ENCODE results near the gene PDIA3.
"Not testable (repeated sequence)": the region's sequence is repeated elsewhere in the genome, so short reads cannot be mapped to it uniquely, and the experiment has no call there.

The PDIA3 gene
- 269 to 300 (median 282) reads per million in 3 donors for total RNA-seq

GRCh38 chr15:43746245-43746902, at the start of gene PDIA3:
Gene PDIA3, plus strand, starts transcription at chr15:43746438. Its CDS starts 102 bp downstream, at chr15:43746540.
- not testable (repeated sequence) for H3K9me3 ChIP-seq (ENCODE audit: control insufficient read depth, low read length); H3K27me3 ChIP-seq (replicated peaks; ENCODE audit: control insufficient read depth, insufficient read depth, low read length, poor library complexity, severe bottlenecking); H3K36me3 ChIP-seq (ENCODE audit: control insufficient read depth, insufficient read depth, low read length)
- H3K27ac ChIP-seq (ENCODE audit: insufficient read depth, low read length, poor library complexity, severe bottlenecking) = peak within 1 kb of the TSS; percentile 92
- peak within 1 kb of the TSS; percentile 71 for H3K4me3 ChIP-seq (ENCODE audit: insufficient read depth, low read depth, low read length, poor library complexity, severe bottlenecking)
- peaks cover 18% of the 10 kb centered on the region for H3K4me1 ChIP-seq (ENCODE audit: control insufficient read depth, insufficient read depth, low read length, poor library complexity, severe bottlenecking)
- DNase-seq = peak; percentile 77 to 81 (median 77)

- no peaks in the 10 kb centered on the region for H3K36me3 ChIP-seq (ENCODE audit: control insufficient read depth, insufficient read depth, low read length)
- H3K27me3 ChIP-seq (replicated peaks; ENCODE audit: control insufficient read depth, insufficient read depth, low read length, poor library complexity, severe bottlenecking) = no peaks in the 10 kb centered on the region
- H3K4me1 ChIP-seq (ENCODE audit: control insufficient read depth, insufficient read depth, low read length, poor library complexity, severe bottlenecking) = no peaks in the 10 kb centered on the region
- H3K4me3 ChIP-seq (ENCODE audit: insufficient read depth, low read depth, low read length, poor library complexity, severe bottlenecking) = no peak overlapping the region
- no peaks in the 10 kb centered on the region for H3K9me3 ChIP-seq (ENCODE audit: control insufficient read depth, low read length)
- no peak overlapping the region for H3K27ac ChIP-seq (ENCODE audit: insufficient read depth, low read length, poor library complexity, severe bottlenecking)
- DNase-seq = no peak
Measured at GRCh38 chr15:43702174-43702573, 44.1 kb upstream of the PDIA3 start.

- no peaks in the 10 kb centered on the region for H3K9me3 ChIP-seq (ENCODE audit: control insufficient read depth, low read length)
- H3K27me3 ChIP-seq (replicated peaks; ENCODE audit: control insufficient read depth, insufficient read depth, low read length, poor library complexity, severe bottlenecking) = no peaks in the 10 kb centered on the region
- no peaks in the 10 kb centered on the region for H3K36me3 ChIP-seq (ENCODE audit: control insufficient read depth, insufficient read depth, low read length)
- DNase-seq = no peak
- no peaks in the 10 kb centered on the region for H3K4me1 ChIP-seq (ENCODE audit: control insufficient read depth, insufficient read depth, low read length, poor library complexity, severe bottlenecking)
- H3K4me3 ChIP-seq (ENCODE audit: insufficient read depth, low read depth, low read length, poor library complexity, severe bottlenecking) = no peak overlapping the region
- no peak overlapping the region for H3K27ac ChIP-seq (ENCODE audit: insufficient read depth, low read length, poor library complexity, severe bottlenecking)
Measured at GRCh38 chr15:43702701-43703424, 43.4 kb upstream of the PDIA3 start.

DNA sequence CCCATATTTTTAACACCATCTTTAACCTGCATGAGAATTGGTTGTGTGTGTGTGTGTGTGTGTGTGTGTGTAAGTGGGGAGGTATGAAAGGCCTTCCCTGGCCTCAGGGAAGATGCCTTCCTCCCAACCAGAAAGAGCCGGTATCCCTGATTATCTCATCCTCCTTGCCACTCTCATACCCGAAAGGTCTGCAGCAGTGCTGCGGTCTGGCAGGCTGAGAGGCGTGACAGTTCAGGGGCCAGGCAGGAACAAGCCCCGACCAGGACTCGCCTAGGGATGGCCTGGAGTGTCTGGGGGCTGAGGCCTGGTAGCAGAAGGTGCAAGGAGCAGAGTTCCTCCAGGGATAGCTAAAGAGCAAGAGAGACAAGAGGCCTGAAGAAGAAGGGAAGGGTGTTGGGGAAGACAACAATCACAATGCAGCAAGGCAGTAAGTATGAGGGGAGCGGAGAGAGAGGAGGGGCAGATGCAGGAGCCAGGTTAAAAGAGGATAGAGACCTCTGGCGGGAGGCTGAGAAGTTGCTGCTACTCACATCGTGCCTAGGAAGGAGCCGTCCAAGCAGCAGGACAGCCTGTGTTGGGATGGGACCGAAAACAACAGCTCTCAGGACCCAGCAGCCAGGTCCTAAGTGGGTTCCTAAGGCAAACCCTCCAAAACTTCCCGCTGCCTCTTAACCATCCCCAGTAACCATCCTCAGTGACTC, 35.7 kb upstream of the PDIA3 start:
- not testable (repeated sequence) for H3K27ac ChIP-seq (ENCODE audit: insufficient read depth, low read length, poor library complexity, severe bottlenecking); H3K4me1 ChIP-seq (ENCODE audit: control insufficient read depth, insufficient read depth, low read length, poor library complexity, severe bottlenecking); DNase-seq; H3K36me3 ChIP-seq (ENCODE audit: control insufficient read depth, insufficient read depth, low read length); H3K27me3 ChIP-seq (replicated peaks; ENCODE audit: control insufficient read depth, insufficient read depth, low read length, poor library complexity, severe bottlenecking); H3K9me3 ChIP-seq (ENCODE audit: control insufficient read depth, low read length); H3K4me3 ChIP-seq (ENCODE audit: insufficient read depth, low read depth, low read length, poor library complexity, severe bottlenecking)

DNA sequence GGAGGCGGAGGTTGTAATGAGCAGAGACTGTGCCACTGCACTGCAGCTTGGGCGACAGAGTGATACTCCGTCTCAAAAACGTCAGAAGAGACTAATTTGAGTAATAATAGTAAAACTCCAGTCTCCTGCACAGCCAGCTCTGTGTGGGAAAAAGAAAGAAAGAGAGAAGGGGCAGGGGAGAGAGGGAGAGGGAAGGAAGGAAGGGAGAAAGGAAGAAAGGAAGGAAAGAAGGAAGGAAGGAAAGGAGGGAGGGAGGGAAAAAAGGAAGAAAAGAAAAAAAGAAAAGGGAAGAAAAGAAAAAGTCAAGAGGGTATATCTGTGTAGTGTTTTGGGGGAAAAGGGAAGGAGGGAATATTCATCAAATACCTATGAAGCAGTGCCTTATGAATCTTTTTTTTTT, 23.1 kb upstream of the PDIA3 start:
- no peaks in the 10 kb centered on the region for H3K4me1 ChIP-seq (ENCODE audit: control insufficient read depth, insufficient read depth, low read length, poor library complexity, severe bottlenecking)
- no peak overlapping the region for H3K4me3 ChIP-seq (ENCODE audit: insufficient read depth, low read depth, low read length, poor library complexity, severe bottlenecking)
- no peak for DNase-seq
- no peaks in the 10 kb centered on the region for H3K36me3 ChIP-seq (ENCODE audit: control insufficient read depth, insufficient read depth, low read length)
- no peaks in the 10 kb centered on the region for H3K9me3 ChIP-seq (ENCODE audit: control insufficient read depth, low read length)
- no peak overlapping the region for H3K27ac ChIP-seq (ENCODE audit: insufficient read depth, low read length, poor library complexity, severe bottlenecking)
- no peaks in the 10 kb centered on the region for H3K27me3 ChIP-seq (replicated peaks; ENCODE audit: control insufficient read depth, insufficient read depth, low read length, poor library complexity, severe bottlenecking)

GRCh38 chr15:43726306-43726705, 19.9 kb upstream of the PDIA3 start:
- not testable (repeated sequence) for H3K36me3 ChIP-seq (ENCODE audit: control insufficient read depth, insufficient read depth, low read length); DNase-seq; H3K27ac ChIP-seq (ENCODE audit: insufficient read depth, low read length, poor library complexity, severe bottlenecking)

GRCh38 chr15:43728053-43728725, 18.0 kb upstream of the PDIA3 start:
- H3K27me3 ChIP-seq (replicated peaks; ENCODE audit: control insufficient read depth, insufficient read depth, low read length, poor library complexity, severe bottlenecking); DNase-seq; H3K4me1 ChIP-seq (ENCODE audit: control insufficient read depth, insufficient read depth, low read length, poor library complexity, severe bottlenecking); H3K9me3 ChIP-seq (ENCODE audit: control insufficient read depth, low read length); H3K4me3 ChIP-seq (ENCODE audit: insufficient read depth, low read depth, low read length, poor library complexity, severe bottlenecking); H3K36me3 ChIP-seq (ENCODE audit: control insufficient read depth, insufficient read depth, low read length); H3K27ac ChIP-seq (ENCODE audit: insufficient read depth, low read length, poor library complexity, severe bottlenecking): not testable (repeated sequence)

More at GRCh38 chr15:43726306-43726705, 19.9 kb upstream of the PDIA3 start:
- not testable (repeated sequence) for H3K4me3 ChIP-seq (ENCODE audit: insufficient read depth, low read depth, low read length, poor library complexity, severe bottlenecking); H3K27me3 ChIP-seq (replicated peaks; ENCODE audit: control insufficient read depth, insufficient read depth, low read length, poor library complexity, severe bottlenecking); H3K9me3 ChIP-seq (ENCODE audit: control insufficient read depth, low read length); H3K4me1 ChIP-seq (ENCODE audit: control insufficient read depth, insufficient read depth, low read length, poor library complexity, severe bottlenecking)

DNA sequence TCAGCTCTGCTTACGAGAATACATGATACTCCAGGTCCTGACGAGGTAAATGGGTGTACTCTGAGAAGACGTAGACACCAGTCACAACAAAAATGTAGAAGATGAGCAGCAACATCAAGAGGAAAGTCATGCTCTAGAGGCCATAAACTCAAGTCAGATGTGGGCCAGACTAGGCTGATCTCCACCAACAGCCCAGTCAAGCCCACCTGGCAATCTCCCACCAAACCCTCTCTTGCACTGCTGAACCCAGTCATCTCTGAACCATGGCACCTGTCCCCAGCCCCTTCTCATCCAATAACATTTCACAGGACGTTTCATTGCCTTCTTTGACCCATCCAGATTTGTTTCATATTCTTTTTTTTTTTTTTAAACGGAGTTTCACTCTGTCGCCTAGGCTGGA, 10.8 kb upstream of the PDIA3 start:
- Histone ChIP-seq H3K4me3 (ENCODE audit: insufficient read depth, low read depth, low read length, poor library complexity, severe bottlenecking) (no peak overlapping the region), H3K27ac (ENCODE audit: insufficient read depth, low read length, poor library complexity, severe bottlenecking) (no peak overlapping the region), H3K4me1 (ENCODE audit: control insufficient read depth, insufficient read depth, low read length, poor library complexity, severe bottlenecking) (no peaks in the 10 kb centered on the region), H3K36me3 (ENCODE audit: control insufficient read depth, insufficient read depth, low read length) (no peaks in the 10 kb centered on the region), H3K9me3 (ENCODE audit: control insufficient read depth, low read length) (no peaks in the 10 kb centered on the region), H3K27me3 (replicated peaks; ENCODE audit: control insufficient read depth, insufficient read depth, low read length, poor library complexity, severe bottlenecking) (no peaks in the 10 kb centered on the region)
- no peak for DNase-seq

GRCh38 chr15:43746903-43747309, 668 bp downstream of the PDIA3 start:
- Histone ChIP-seq H3K4me1 (ENCODE audit: control insufficient read depth, insufficient read depth, low read length, poor library complexity, severe bottlenecking) (peaks cover 22% of the 10 kb centered on the region), H3K27ac (ENCODE audit: insufficient read depth, low read length, poor library complexity, severe bottlenecking) (peak overlapping the region; percentile 92), H3K4me3 (ENCODE audit: insufficient read depth, low read depth, low read length, poor library complexity, severe bottlenecking) (peak overlapping the region; percentile 71)
- H3K9me3 ChIP-seq (ENCODE audit: control insufficient read depth, low read length); H3K27me3 ChIP-seq (replicated peaks; ENCODE audit: control insufficient read depth, insufficient read depth, low read length, poor library complexity, severe bottlenecking); H3K36me3 ChIP-seq (ENCODE audit: control insufficient read depth, insufficient read depth, low read length): not testable (repeated sequence)
- DNase-seq = peak in 1 of 3 donors; percentile 8

All from effector memory CD4-positive, alpha-beta T cell (primary cell).